ENCODE results near the gene SEZ6L. TPM values are rescaled to one million over a fixed set of nuclear protein-coding genes. Genes with fewer than 3 reads are reported as not detected.

Gene SEZ6L
- total RNA-seq, 4 donors from 2014 or later = 0.10 to 0.13 TPM; not detected in 2

DNA sequence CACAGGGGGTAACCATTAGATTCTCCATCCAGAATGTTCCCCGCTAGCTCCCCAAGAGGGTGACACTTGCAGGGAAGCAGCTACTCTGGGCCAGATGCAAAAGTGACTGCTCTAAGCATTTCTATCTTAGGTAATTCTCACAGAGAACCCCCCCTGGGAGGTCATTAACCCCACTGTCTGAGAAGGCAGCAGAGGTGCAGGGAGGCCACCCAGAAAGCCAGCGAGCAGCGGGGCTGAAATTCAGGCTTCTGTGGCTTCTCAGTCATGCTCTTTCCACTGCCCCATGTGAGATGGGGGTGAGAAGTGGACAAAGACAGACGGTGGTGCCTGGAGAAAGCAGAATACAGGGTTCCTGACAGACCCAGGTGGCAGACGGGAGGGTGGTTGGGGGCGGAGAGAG is 145.4 kb downstream of the SEZ6L start:
- DNase-seq = no peak
- Histone ChIP-seq H3K27me3 (no peaks in the 10 kb centered on the region), H3K4me3 (no peak overlapping the region), H3K36me3 (no peaks in the 10 kb centered on the region), H3K9me3 (no peaks in the 10 kb centered on the region), H3K27ac (no peak overlapping the region), H3K4me1 (no peaks in the 10 kb centered on the region)
- intact Hi-C loops (cut with DNase I; ENCODE audit: low total_unique reads) (no loop called here), in situ Hi-C loops (cut with MboI; ENCODE audit: low sequenced_read_pairs in 4 of 4) (no loop called here)
- no peak for ATAC-seq
- TF ChIP-seq, protein P1, sequence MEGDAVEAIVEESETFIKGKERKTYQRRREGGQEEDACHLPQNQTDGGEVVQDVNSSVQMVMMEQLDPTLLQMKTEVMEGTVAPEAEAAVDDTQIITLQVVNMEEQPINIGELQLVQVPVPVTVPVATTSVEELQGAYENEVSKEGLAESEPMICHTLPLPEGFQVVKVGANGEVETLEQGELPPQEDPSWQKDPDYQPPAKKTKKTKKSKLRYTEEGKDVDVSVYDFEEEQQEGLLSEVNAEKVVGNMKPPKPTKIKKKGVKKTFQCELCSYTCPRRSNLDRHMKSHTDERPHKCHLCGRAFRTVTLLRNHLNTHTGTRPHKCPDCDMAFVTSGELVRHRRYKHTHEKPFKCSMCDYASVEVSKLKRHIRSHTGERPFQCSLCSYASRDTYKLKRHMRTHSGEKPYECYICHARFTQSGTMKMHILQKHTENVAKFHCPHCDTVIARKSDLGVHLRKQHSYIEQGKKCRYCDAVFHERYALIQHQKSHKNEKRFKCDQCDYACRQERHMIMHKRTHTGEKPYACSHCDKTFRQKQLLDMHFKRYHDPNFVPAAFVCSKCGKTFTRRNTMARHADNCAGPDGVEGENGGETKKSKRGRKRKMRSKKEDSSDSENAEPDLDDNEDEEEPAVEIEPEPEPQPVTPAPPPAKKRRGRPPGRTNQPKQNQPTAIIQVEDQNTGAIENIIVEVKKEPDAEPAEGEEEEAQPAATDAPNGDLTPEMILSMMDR (IDR thresholded peaks at IDR 0.05 in 4 of 5, conservative IDR thresholded peaks at IDR 0.05 in 1 of 5) = no peak
- TF ChIP-seq POLR2A (IDR thresholded peaks at IDR 0.05) = no peak

DNA sequence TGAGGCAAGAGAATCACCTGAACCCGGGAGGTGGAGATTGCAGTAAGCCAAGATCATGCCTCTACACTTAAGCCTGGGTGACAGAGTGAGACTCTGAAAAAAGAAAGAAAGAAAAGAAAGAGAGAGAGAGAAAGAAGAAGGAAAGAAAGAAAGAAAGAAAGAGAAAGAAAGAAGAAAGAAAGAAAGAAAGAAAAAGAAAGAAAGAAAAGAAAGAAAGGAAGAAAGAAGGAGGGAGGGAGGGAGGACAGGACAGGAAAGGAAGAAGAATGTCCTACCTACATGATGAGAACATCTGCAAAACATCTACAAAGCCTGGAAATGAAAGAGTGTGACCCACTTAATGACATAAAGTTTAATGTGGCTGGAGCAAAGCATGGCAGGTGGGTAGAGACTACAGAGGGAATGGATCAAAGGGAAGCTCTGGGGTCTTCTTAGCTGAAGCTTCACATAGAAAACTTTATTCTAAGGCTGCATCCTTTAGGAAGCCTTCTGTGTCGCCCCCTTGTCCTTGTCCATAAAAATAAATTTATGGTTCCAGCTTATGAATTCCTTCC is 147.5 kb downstream of the SEZ6L start:
- DNase-seq (no peak), ATAC-seq (no peak)
- in situ Hi-C loops (cut with MboI; ENCODE audit: low sequenced_read_pairs in 4 of 4) (no loop called here), intact Hi-C loops (cut with DNase I; ENCODE audit: low total_unique reads) (no loop called here)
- Histone ChIP-seq H3K36me3 (no peaks in the 10 kb centered on the region), H3K4me1 (peaks cover 9 to 13% of the 10 kb centered on the region in 2 donors), H3K27ac (no peak overlapping the region), H3K9me3 (no peaks in the 10 kb centered on the region), H3K4me3 (no peak overlapping the region), H3K27me3 (no peaks in the 10 kb centered on the region)
- TF ChIP-seq POLR2A (IDR thresholded peaks at IDR 0.05) = no peak
- TF ChIP-seq, protein P1 (IDR thresholded peaks at IDR 0.05 in 4 of 5, conservative IDR thresholded peaks at IDR 0.05 in 1 of 5) = no peak

DNA sequence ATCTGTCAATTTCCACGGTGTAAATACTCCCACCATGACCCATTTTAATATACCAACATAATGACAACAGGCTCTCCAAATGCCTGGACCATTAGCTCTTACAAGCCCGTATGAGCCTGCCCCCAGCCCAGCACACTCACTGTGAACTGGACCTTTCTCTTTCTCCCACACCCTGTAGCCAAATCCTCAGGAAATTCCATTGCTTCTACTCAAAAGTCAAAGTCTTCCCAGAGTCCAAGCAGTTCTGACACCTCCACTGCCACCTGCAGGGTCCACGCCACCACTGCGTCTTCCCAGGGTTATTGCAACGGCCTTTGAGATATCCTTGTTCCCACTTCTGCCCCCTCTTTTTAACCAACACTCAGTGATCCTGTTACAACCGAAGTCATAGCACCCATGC is 149.7 kb downstream of the SEZ6L start:
- Histone ChIP-seq H3K9me3 (no peaks in the 10 kb centered on the region), H3K36me3 (no peaks in the 10 kb centered on the region), H3K4me3 (no peak overlapping the region), H3K27ac (no peak overlapping the region), H3K4me1 (peaks cover 20 to 26% of the 10 kb centered on the region in 2 donors), H3K27me3 (no peaks in the 10 kb centered on the region)
- no peak for ATAC-seq
- in situ Hi-C loops (cut with MboI; ENCODE audit: low sequenced_read_pairs in 4 of 4) (no loop called here), intact Hi-C loops (cut with DNase I; ENCODE audit: low total_unique reads) (no loop called here)
- TF ChIP-seq, protein P1 (IDR thresholded peaks at IDR 0.05 in 4 of 5, conservative IDR thresholded peaks at IDR 0.05 in 1 of 5) = no peak
- no peak for TF ChIP-seq POLR2A (IDR thresholded peaks at IDR 0.05)
- no peak for DNase-seq

DNA sequence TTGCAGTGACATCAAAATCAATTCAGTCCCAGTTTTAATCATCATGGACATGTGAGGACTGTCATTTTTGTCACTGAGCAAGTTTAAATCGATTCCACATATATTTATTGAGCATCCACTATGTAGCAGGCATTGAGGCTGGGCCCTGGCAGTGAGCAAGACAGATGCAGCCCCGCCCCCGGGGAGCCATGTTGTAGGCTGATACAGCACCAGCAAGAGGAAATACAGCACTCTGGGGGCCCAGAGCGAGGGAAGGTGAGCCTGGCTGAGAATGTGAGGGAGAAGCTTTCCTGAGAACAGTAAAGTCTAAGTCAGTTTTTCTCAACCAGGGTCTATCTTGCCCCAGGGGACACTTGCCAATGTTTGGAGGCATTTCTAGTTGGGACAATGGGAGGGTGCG is 151.2 kb downstream of the SEZ6L start:
- H3K4me3 ChIP-seq = no peak overlapping the region
- no peak for DNase-seq
- H3K27ac ChIP-seq = no peak overlapping the region
- no peaks in the 10 kb centered on the region for H3K36me3 ChIP-seq
- in situ Hi-C loops (cut with MboI; ENCODE audit: low sequenced_read_pairs in 4 of 4) (loop anchor here in 1 of 4 donors (10.0 kb wide), 1 partner anchor 146 kb away; no protein-coding TSS in a partner anchor), intact Hi-C loops (cut with DNase I; ENCODE audit: low total_unique reads) (loop anchor here (5.0 kb wide), 1 partner anchor 83 kb away; no protein-coding TSS in a partner anchor)
- H3K9me3 ChIP-seq = no peaks in the 10 kb centered on the region
- H3K4me1 ChIP-seq = peaks cover 20 to 26% of the 10 kb centered on the region in 2 donors
- TF ChIP-seq, protein P1 (IDR thresholded peaks at IDR 0.05 in 4 of 5, conservative IDR thresholded peaks at IDR 0.05 in 1 of 5) = no peak
- no peak for TF ChIP-seq POLR2A (IDR thresholded peaks at IDR 0.05)
- no peak for ATAC-seq
- no peaks in the 10 kb centered on the region for H3K27me3 ChIP-seq
